Midbrain (tissue), 1 donor: ENCODE measurements around the gene LRRC7.

Experiments used
- DNase-seq: peaks from one replicate; lab custom pipeline; 2025; lab: John Stamatoyannopoulos, UW

The LRRC7 gene

GRCh38 chr1:70093250-70093975, 525.7 kb downstream of the LRRC7 start:
- DNase-seq = no peak

- no peak for DNase-seq
Observed at GRCh38 chr1:70101231-70101630, 533.5 kb downstream of the LRRC7 start.

- no peak for DNase-seq
Observed at GRCh38 chr1:70101774-70102173, 534.1 kb downstream of the LRRC7 start.

GRCh38 chr1:70103770-70104169, 536.0 kb downstream of the LRRC7 start:
- no peak for DNase-seq

GRCh38 chr1:70109241-70109640, 541.5 kb downstream of the LRRC7 start:
- DNase-seq = no peak

GRCh38 chr1:70112838-70113237, 545.1 kb downstream of the LRRC7 start:
- no peak for DNase-seq

- no peak for DNase-seq
Observed at GRCh38 chr1:70115315-70115714, 547.6 kb downstream of the LRRC7 start.

DNA sequence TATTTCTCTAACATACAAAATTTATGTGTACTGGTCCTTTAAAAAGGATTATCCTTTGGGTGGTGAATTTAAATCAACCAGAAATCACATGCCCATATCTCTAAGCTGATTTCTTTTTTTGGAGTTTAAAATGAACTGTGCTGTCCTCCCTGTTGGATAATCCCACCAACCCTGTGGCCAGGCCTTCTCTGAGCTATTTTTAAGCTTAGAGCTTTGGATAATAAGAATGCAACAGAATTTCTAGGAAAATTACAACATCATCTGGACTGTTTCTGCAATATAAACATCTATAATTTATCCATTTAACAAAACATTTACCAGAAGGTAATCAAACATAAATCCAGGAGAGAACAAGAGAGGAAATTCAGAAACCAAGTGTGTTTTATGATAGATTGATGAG, 549.3 kb downstream of the LRRC7 start:
- no peak for DNase-seq

- DNase-seq = no peak
Observed at GRCh38 chr1:70134148-70134547, 566.4 kb downstream of the LRRC7 start.

- DNase-seq = peak; percentile 14
Observed at GRCh38 chr1:70140343-70140742, 572.6 kb downstream of the LRRC7 start.

GRCh38 chr1:70140894-70141293, 573.2 kb downstream of the LRRC7 start:
- no peak for DNase-seq

DNA sequence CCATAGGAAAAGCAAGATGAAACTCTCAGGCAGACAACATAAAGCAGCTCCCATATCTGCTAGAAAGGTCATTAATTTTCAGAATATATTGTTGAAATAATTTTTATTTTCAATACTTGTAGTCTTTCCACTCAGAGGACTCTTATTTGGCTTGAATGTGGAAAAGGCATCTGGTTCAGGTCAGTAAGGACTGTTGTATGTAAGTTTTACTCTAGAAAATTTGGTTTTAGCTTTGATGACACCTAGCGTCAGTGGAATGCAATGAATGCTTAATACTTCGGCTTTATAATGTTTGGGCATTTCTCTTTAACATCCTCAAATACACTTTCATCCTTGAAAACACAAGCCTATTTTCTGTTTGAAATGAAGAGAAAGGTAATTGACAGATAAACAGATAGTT, 574.4 kb downstream of the LRRC7 start:
- peak; percentile 31 for DNase-seq

DNA sequence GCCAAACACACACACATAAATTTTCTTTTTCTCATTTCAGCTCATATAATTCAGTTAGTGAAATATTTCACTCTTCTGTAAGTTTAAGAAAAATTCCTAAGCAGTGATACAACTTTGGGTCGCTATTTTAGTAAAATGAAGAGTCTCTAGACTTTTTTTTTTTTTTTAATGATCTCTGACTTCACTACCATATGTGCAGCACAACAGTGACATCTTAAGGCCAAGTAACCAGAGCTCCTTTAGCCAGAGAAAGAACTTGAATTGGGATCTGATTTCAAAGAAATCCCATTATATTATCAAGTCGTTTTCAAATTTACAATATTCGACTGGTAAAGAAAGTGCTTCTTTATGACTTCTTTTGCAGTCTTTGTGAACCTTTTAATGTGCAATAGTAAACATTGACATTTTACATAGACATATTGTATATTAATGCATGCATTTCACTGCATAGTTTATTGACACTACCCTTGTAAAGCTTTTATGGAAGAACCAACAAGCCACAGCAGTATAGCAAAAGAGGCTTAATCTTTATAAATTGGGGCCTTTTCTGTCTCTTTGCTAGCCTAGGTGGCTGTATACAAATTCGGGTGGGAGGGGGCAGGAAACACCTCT, 575.4 kb downstream of the LRRC7 start:
- DNase-seq = no peak

DNA sequence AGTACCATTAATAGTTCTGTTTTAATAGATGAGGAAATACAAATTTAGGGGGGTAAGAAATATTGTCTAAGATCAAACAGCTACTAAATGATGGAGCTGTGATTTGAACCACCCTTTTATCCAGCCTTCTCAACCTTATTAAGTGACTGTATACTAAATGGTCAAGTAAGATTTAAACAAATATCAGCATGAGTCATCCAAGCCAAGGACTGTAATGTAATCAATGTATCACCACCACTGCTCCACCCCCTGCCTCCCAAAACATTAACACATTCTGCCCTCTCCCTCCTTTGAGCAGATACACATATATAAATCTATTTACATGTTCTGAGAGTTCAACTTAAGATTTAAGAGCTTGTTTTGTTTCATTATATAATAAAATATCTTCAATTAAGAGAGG, 578.8 kb downstream of the LRRC7 start:
- no peak for DNase-seq

DNA sequence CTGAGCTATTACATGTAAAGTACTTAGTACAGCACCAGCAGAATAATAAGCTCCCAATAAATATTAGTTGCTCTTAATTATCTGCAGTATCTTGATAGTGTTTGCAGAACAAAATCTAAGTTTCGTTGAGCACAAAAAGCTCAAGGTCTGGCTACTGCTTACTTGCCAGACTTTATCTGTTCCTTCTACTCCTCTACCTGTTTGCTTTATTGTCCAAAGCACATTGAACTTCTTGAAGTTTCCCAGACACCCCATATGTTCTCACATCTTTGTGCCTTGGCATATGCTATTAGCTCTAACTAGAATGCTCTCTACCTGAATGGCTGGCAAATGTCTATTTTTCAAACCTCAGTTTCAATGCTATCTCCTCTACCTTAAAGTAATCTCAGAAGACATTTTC, 582.7 kb downstream of the LRRC7 start:
- DNase-seq = no peak

- DNase-seq = no peak
Observed at GRCh38 chr1:70153739-70154138, 586.0 kb downstream of the LRRC7 start.

- DNase-seq = no peak
Observed at GRCh38 chr1:70156529-70157120, 588.9 kb downstream of the LRRC7 start.

DNA sequence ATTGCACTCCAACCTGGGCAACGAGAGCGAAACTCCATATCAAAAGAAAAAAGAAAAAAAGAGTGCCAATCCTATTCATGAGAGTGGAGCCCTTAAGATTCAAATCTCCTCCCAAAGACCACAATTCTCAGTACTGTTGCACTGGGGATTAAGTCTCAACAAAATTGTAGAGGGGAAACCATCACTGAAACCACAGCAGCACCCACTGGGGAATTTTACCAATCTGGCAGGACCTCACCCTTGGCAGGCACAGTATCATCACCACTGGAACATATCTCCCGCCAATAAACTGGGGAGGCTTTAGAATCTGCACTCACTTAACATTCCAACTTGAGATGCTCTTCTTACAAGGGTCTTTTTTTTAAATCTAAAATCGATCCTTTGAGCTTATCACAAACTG, 596.6 kb downstream of the LRRC7 start:
- no peak for DNase-seq

DNA sequence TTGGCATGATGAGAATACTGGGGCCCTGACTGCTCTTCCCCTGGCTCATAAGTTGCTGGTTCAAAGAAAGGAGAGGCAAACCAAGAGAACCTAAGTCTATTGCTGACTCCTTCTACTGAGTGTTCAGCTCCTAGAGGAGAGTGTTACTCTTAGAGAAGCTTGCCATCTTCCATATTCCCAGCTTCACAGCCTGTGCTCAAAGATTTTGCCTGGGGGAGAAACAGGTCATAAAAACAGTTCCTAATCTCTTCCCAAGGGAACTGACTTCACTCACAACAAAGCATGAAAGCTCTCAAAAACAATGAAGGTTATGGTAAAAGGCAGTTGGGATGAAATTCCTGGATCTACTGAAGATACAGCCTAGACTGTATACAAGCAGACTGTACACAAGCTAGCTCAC, 600.6 kb downstream of the LRRC7 start:
- no peak for DNase-seq

DNA sequence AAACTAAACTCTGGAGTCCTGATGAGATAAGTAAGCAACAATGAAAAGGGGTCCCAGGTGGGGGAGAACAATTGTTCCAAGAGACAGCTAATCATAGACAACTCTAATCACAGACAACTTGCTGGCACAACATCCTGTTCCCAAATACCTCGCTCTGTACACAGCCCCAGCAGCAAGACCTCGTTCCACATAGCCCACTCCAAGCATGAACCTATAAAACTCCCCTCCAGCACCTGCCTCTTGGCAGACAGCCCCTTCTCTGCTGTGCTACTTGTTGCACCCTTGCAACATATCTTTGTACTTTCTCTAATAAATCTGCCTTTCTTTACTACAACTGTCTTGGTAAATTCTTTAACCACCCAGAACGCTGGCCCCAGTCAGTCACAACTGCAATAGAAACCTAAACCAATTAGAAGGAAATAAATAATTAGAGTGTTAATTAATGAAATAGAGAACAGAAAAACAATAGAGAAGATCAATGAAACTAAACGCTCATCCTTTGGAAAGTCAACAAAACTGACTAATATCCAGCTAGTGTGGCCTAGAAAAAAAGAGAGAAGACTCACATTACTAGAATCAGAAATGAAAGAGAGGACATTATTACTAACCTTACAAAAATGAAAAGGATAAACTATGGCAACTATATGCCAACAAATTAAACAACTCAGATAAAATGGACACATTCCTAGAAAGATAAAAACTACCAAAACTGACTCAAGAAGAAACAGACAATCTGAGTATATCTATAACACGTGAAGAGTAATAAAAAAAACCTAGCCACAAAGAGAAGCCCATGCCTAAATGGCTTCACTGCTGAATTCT, 601.5 kb downstream of the LRRC7 start:
- DNase-seq = no peak

DNA sequence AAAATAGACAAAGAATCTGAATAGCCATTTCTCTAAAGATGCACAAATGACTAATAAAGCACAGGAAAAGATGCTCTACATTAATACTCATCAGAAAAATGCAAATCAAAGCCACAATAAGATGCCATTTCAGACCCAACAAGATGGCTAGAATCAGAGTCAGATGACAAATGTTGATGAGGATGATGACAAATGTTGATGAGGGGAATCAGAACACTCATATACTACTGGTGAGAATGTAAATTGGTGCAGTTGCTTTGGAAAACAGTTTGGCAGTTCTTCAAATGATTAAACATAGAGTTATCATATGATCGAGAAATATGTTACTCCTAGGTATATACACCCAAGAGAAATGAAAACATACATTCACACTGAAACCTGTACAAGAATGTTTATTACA, 603.8 kb downstream of the LRRC7 start:
- no peak for DNase-seq
